Suppressor macrophage treated with lipopolysaccharide for 1 hour (primary cell): ENCODE data around the gene BHMT.
"Not testable (repeated sequence)": the region's sequence is repeated elsewhere in the genome, so short reads cannot be mapped to it uniquely, and the experiment has no call there.

Experiments used
- DNase-seq, 3 donors: peaks; one replicate each; pipeline ENCODE4 v3.0.0-alpha.2; 2020 to 2022

Gene BHMT

GRCh38 chr5:79112703-79113058, 1.1 kb downstream of the BHMT start:
- DNase-seq, result no peak

DNA sequence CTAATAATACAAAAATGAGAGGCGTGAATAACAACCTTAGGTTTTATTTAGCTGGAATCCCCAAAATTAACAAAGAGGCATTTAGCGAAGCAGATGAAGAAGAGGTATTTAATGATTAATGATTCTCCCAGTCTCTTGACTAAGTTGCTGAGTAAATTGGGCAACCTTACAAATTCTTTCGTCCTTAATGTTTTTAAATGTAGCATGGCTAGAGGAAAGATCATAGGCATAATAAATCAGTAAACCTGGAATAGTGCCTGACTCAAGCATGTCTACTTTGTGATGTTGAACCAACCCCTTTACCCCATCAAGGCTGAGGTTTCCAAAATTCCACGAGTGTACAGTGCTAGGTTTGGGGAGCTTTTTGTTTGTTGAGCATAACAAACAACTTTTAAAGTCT, 7.9 kb downstream of the BHMT start:
- no peak for DNase-seq

- DNase-seq, result no peak
Measured at GRCh38 chr5:79120221-79120620, 8.6 kb downstream of the BHMT start.

DNA sequence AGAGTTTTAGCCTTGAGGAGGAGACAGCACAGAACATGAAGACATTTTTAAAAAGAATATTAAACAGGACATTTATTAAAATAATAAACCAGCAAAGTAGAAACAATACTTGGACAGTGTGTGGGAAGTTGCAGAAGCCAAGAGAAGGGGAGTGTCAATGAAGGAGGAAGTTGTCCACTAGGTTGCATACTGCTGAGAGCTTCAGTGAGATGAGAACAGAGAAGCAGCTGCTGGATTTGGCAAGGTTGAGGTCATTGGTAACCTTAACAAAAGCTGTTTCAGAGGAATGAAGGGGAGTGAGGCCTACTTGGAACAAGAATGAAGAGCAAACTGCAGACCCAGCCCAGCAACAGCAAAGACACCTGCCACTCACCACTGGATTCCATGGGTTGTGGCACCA, 11.4 kb downstream of the BHMT start:
- peak; percentile 57 to 70 (median 69) for DNase-seq

DNA sequence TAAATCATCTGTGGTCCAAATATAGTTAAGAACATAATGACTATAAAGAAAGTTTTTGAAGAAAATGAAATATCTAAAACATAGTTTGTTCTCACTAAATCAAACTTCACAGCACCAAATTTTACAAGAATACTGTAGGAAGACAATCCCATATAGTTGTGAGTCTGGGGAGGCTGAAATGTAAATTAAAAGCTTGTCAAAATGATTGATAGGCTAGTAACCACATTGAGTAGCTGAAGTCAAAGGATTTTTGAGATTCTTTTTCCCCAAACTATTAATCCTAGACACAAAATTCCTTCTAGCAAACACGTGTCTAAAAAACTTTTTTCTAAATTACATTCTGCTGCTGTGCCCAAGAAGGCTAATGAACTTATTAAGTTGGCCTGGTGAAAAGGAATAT, 13.0 kb downstream of the BHMT start:
- DNase-seq, result no peak

- no peak for DNase-seq
Measured at GRCh38 chr5:79130781-79131180, 19.2 kb downstream of the BHMT start.

DNA sequence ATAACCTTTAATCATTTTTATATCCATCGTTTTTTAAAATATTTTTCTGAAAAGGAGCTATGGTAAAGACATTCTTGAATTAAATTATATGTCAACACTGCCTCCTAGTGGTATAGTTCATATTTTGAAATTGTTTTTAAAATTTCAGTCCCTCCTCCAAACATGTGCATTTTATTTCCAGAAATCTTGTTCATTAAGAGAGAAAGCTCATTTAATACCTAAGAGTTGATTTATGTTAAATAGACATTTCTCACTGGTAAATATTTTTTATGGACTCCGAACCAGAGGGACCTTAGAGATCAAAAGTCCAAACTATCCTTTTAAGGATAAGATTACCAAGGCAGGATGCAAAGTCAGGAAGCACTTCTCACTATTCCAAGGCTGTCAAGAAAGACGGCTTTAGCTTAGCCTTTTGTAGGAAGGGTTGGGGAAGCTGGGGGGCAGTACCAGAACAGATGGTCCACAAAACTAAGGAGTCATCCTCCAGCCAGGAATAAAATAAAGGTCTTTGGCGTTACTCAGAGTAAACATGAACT, 21.6 kb downstream of the BHMT start:
- peak; percentile 66 to 87 (median 82) for DNase-seq

GRCh38 chr5:79133657-79134451, 22.2 kb downstream of the BHMT start:
- peak; percentile 82 to 88 (median 82) for DNase-seq

GRCh38 chr5:79135790-79136553, 24.4 kb downstream of the BHMT start:
- DNase-seq, result no peak

DNA sequence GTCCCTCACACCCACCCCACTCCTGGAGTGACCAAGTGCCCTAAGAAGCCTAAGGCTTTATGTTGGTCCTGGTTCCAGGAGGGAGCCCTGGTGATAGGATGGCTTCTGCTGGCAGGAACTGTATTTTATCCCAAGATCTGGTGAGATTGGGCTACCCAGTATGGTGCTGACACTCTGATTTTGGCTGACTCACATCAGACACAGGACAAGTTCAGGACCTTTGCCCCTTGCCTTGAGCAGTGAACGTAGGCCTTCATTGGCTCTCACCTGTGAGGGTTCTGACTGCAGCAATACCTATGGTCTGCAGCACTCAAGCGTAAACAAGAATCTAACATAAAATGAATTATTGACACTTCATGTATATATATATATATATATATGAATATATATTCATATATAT, 25.0 kb downstream of the BHMT start:
- no peak for DNase-seq

- no peak for DNase-seq
Measured at GRCh38 chr5:79140553-79140952, 28.9 kb downstream of the BHMT start.

GRCh38 chr5:79143684-79144379, 32.2 kb downstream of the BHMT start:
- no peak for DNase-seq

DNA sequence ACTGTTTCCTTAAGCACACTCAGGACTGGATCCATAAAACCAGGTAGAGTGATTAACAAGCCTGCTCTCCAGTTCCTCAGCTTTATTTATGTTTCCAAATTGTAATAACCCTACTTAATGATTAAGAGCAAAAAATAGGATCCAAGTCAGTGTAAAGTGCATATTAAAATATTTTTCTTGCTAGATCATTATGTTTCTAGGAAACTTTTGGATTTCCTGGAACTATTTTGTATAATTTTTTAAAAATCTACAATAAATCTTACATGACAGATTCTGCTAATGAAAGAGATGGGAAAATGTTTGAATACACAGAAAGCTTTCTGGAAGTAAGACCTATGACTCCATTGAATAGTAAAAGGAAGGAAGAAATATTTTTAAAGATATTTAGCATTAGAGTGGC, 35.5 kb downstream of the BHMT start:
- no peak for DNase-seq

GRCh38 chr5:79149433-79149832, 37.8 kb downstream of the BHMT start:
- DNase-seq, result no peak

GRCh38 chr5:79151942-79152671, 40.5 kb downstream of the BHMT start:
- no peak for DNase-seq

DNA sequence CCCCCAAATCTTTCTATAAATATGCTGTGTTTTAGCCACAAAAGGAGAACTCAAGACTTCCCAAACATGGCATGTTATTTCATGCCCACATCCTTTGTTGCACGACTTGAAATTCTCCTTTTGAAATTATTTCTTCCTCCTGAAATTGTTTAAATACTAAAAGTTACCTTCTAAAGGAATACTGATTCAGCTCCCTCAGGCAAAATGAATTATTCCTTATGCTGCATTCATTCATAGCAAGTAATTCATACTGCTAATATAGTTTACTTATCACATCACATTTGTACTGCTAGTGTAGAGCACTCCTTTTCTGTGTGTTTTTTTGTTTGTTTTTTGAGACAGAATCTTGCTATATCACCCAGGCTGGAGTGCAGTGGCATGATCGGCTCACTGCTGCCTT, 45.7 kb downstream of the BHMT start:
- DNase-seq, result peak in 1 of 3 donors; percentile 34

- not testable (repeated sequence) for DNase-seq
Measured at GRCh38 chr5:79161647-79162046, 50.0 kb downstream of the BHMT start.

DNA sequence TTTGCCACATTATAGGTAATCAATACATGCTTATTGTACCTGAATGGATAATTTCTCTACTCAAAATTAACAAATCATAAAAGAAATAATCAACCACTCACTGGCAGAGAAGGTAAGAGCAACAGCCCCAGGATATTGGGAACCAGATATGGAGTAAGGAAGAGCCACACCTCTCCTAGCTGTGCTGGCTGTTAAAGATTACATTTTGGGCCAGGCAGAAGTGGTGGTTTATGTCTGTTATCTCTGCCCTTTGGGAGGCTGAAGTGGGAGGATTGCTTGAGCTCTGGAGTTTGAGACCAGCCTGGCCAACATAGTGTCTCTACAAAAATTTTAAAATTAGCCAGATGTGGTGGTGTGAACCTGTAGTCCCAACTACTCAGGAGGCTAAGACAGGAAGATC, 56.4 kb downstream of the BHMT start:
- no peak for DNase-seq

DNA sequence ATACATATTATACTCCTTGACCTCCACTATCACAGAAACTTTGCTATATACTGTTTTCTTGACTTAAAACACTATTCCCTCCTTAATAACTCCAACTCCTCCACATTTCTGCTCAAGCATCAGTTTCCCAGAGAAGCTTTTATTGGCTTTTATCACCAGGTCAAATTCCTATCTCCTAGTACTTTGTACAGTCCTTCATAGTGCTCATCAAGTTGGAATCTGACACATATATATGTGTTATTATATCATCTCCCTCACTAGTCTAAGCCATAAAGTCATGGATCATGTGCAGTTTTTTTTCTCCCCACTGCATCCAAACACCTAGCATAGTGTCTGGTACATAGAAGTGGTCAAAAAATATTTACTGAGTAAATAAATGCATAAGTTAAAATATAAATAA, 59.1 kb downstream of the BHMT start:
- DNase-seq, result no peak

DNA sequence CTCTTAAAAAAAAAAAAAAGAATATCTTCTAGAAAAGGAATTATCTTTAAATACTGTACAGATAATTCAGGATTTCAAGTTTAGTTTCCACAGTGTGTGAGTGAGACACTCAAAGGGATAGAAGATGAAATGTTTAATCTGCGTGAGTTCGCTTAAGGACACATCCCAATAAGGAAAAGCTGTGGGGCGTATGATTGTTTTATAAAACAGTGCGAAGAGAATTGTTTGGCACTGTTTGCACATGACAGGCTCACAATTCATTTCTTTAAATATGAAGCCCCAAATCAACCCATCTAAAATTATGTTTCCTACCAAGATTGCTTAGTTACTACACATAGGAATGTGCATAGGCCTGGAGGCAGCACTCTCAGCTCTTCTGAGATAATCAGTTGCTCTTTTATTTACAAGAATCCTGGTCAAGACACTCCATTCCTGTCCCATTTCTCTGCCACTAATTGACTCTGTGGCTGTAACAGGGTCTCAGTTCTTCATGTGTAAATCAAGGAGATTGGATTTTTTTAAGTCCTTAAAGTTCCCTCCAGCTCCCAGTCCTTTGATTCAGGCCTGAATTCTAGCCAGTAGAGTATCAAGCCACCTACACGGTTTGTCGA, 60.1 kb downstream of the BHMT start:
- no peak for DNase-seq

DNA sequence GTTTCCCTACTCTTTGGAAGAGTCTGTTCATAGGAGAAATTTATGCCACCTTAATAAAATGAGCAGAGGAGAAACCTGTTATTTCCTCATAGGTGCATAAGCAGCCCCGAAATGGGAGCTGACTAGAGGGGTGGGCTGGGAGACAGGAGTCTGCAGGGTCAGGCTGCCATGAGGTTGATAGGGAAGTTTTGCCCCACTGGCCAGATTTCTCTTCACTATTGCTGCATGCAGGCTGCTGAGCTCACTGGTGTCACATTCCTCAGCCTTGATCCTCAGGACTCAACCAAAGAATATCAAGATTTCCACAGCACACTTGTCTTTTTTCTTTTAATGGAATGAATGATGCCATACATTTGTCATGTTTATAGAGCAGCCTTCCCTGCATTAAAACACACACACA, 60.7 kb downstream of the BHMT start:
- DNase-seq, result no peak

DNA sequence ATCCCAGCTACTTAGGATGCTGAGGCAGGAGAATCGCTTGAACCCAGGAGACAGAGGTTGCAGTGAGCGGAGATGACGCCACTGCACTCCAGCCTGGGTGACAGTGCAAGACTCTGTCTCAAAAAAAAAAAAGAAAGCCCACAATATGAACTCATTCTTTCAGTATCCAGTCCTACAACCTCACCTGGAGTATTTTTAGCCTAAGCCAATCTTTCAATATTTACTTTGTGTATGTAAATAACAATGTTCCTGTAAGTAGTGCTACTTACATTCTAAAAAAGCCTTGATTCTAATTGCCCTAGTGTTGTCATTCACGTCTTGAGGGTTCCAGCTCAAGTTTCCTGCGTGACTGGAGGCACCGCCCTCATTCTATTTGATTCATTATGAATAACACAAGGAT, 62.0 kb downstream of the BHMT start:
- no peak for DNase-seq
